ENCODE measurements around the gene NBPF4.
"Not testable (repeated sequence)": the region's sequence is repeated elsewhere in the genome, so short reads cannot be mapped to it uniquely, and the experiment has no call there.

NBPF4 gene

GRCh38 chr1:108229976-108230375 lies 13.9 kb downstream of the NBPF4 start:
- not testable (repeated sequence) for H3K27me3 ChIP-seq (ENCODE audit: insufficient read depth, low read length, poor library complexity); H3K36me3 ChIP-seq (ENCODE audit: control insufficient read depth, insufficient read depth, low read length); H3K4me2 ChIP-seq (ENCODE audit: low read length); H2AK5ac ChIP-seq (ENCODE audit: low read length); H3K18ac ChIP-seq (ENCODE audit: low read length); H3K4me1 ChIP-seq (ENCODE audit: control insufficient read depth, low read depth, low read length); H3K79me1 ChIP-seq (ENCODE audit: low read length); H3K4ac ChIP-seq (ENCODE audit: low read depth, low read length); H2BK15ac ChIP-seq (replicated peaks; ENCODE audit: low read depth); H3K79me2 ChIP-seq (ENCODE audit: control insufficient read depth, insufficient read depth, low read length); H3K23ac ChIP-seq (ENCODE audit: low read length); H2BK120ac ChIP-seq (ENCODE audit: low read depth, low read length); H3K9ac ChIP-seq (ENCODE audit: low read length); H4K8ac ChIP-seq (ENCODE audit: low read depth, low read length); H3K56ac ChIP-seq (ENCODE audit: low read length); DNase-seq; H3K27ac ChIP-seq (ENCODE audit: low read depth, low read length); H2BK5ac ChIP-seq (ENCODE audit: low read length); H4K5ac ChIP-seq (ENCODE audit: low read length); H3K4me3 ChIP-seq (ENCODE audit: low read length)
- WGBS (ENCODE audit: extremely low coverage, insufficient coverage, low lambda C conversion rate), result no CpG with 5 or more reads among the region's 3 CpGs

GRCh38 chr1:108227772-108228171 lies 16.1 kb downstream of the NBPF4 start:
- not testable (repeated sequence) for H2AK5ac ChIP-seq (ENCODE audit: low read length); H3K4me3 ChIP-seq (ENCODE audit: low read length); H3K56ac ChIP-seq (ENCODE audit: low read length); DNase-seq; H4K5ac ChIP-seq (ENCODE audit: low read length); H3K27ac ChIP-seq (ENCODE audit: low read depth, low read length); H3K23ac ChIP-seq (ENCODE audit: low read length); H3K79me2 ChIP-seq (ENCODE audit: control insufficient read depth, insufficient read depth, low read length); H3K27me3 ChIP-seq (ENCODE audit: insufficient read depth, low read length, poor library complexity); H2BK15ac ChIP-seq (replicated peaks; ENCODE audit: low read depth); H3K79me1 ChIP-seq (ENCODE audit: low read length); H3K18ac ChIP-seq (ENCODE audit: low read length); H3K36me3 ChIP-seq (ENCODE audit: control insufficient read depth, insufficient read depth, low read length); H2BK5ac ChIP-seq (ENCODE audit: low read length); H3K4me2 ChIP-seq (ENCODE audit: low read length); H2BK120ac ChIP-seq (ENCODE audit: low read depth, low read length); H3K9ac ChIP-seq (ENCODE audit: low read length); H3K4me1 ChIP-seq (ENCODE audit: control insufficient read depth, low read depth, low read length); H4K8ac ChIP-seq (ENCODE audit: low read depth, low read length); H3K4ac ChIP-seq (ENCODE audit: low read depth, low read length)
- WGBS (ENCODE audit: extremely low coverage, insufficient coverage, low lambda C conversion rate), result no CpG with 5 or more reads among the region's 7 CpGs

- not testable (repeated sequence) for H4K8ac ChIP-seq (ENCODE audit: low read depth, low read length); H3K56ac ChIP-seq (ENCODE audit: low read length)
- no CpG with 5 or more reads among the region's 4 CpGs for WGBS (ENCODE audit: extremely low coverage, insufficient coverage, low lambda C conversion rate)
These were observed 17.0 kb downstream of the NBPF4 start for GRCh38 chr1:108226855-108227254.

GRCh38 chr1:108223226-108223625 lies 20.6 kb downstream of the NBPF4 start:
- not testable (repeated sequence) for H4K5ac ChIP-seq (ENCODE audit: low read length); H3K9ac ChIP-seq (ENCODE audit: low read length); H3K4ac ChIP-seq (ENCODE audit: low read depth, low read length); H3K4me1 ChIP-seq (ENCODE audit: control insufficient read depth, low read depth, low read length); H2BK15ac ChIP-seq (replicated peaks; ENCODE audit: low read depth); H3K79me1 ChIP-seq (ENCODE audit: low read length); H3K27me3 ChIP-seq (ENCODE audit: insufficient read depth, low read length, poor library complexity); H3K18ac ChIP-seq (ENCODE audit: low read length); H4K8ac ChIP-seq (ENCODE audit: low read depth, low read length); H3K56ac ChIP-seq (ENCODE audit: low read length); H2AK5ac ChIP-seq (ENCODE audit: low read length); H3K23ac ChIP-seq (ENCODE audit: low read length); H3K79me2 ChIP-seq (ENCODE audit: control insufficient read depth, insufficient read depth, low read length); H3K36me3 ChIP-seq (ENCODE audit: control insufficient read depth, insufficient read depth, low read length); H3K4me2 ChIP-seq (ENCODE audit: low read length); H2BK5ac ChIP-seq (ENCODE audit: low read length); H3K27ac ChIP-seq (ENCODE audit: low read depth, low read length); DNase-seq; H3K4me3 ChIP-seq (ENCODE audit: low read length); H2BK120ac ChIP-seq (ENCODE audit: low read depth, low read length)
- no CpG with 5 or more reads among the region's 7 CpGs for WGBS (ENCODE audit: extremely low coverage, insufficient coverage, low lambda C conversion rate)

More at GRCh38 chr1:108226855-108227254, 17.0 kb downstream of the NBPF4 start:
- not testable (repeated sequence) for H3K79me1 ChIP-seq (ENCODE audit: low read length); H3K4me1 ChIP-seq (ENCODE audit: control insufficient read depth, low read depth, low read length); H3K27me3 ChIP-seq (ENCODE audit: insufficient read depth, low read length, poor library complexity); H3K4me2 ChIP-seq (ENCODE audit: low read length); H2BK5ac ChIP-seq (ENCODE audit: low read length); H3K18ac ChIP-seq (ENCODE audit: low read length); H2BK120ac ChIP-seq (ENCODE audit: low read depth, low read length); H3K9ac ChIP-seq (ENCODE audit: low read length); H3K36me3 ChIP-seq (ENCODE audit: control insufficient read depth, insufficient read depth, low read length); H3K23ac ChIP-seq (ENCODE audit: low read length); H4K5ac ChIP-seq (ENCODE audit: low read length); H2BK15ac ChIP-seq (replicated peaks; ENCODE audit: low read depth); DNase-seq; H3K79me2 ChIP-seq (ENCODE audit: control insufficient read depth, insufficient read depth, low read length); H3K4me3 ChIP-seq (ENCODE audit: low read length); H3K4ac ChIP-seq (ENCODE audit: low read depth, low read length); H2AK5ac ChIP-seq (ENCODE audit: low read length); H3K27ac ChIP-seq (ENCODE audit: low read depth, low read length)

GRCh38 chr1:108217515-108218174 lies 26.2 kb downstream of the NBPF4 start:
- not testable (repeated sequence) for H3K27ac ChIP-seq (ENCODE audit: low read depth, low read length); H3K23ac ChIP-seq (ENCODE audit: low read length); H2AK5ac ChIP-seq (ENCODE audit: low read length); H2BK120ac ChIP-seq (ENCODE audit: low read depth, low read length); H3K4me2 ChIP-seq (ENCODE audit: low read length); H3K18ac ChIP-seq (ENCODE audit: low read length); H3K79me1 ChIP-seq (ENCODE audit: low read length); H4K5ac ChIP-seq (ENCODE audit: low read length); H3K36me3 ChIP-seq (ENCODE audit: control insufficient read depth, insufficient read depth, low read length); DNase-seq; H3K56ac ChIP-seq (ENCODE audit: low read length); H2BK5ac ChIP-seq (ENCODE audit: low read length); H4K8ac ChIP-seq (ENCODE audit: low read depth, low read length); H2BK15ac ChIP-seq (replicated peaks; ENCODE audit: low read depth); H3K4me3 ChIP-seq (ENCODE audit: low read length); H3K27me3 ChIP-seq (ENCODE audit: insufficient read depth, low read length, poor library complexity); H3K4me1 ChIP-seq (ENCODE audit: control insufficient read depth, low read depth, low read length); H3K4ac ChIP-seq (ENCODE audit: low read depth, low read length); H3K9ac ChIP-seq (ENCODE audit: low read length); H3K79me2 ChIP-seq (ENCODE audit: control insufficient read depth, insufficient read depth, low read length)
- WGBS (ENCODE audit: extremely low coverage, insufficient coverage, low lambda C conversion rate), result no CpG with 5 or more reads among the region's 14 CpGs

- not testable (repeated sequence) for H3K23ac ChIP-seq (ENCODE audit: low read length); H4K5ac ChIP-seq (ENCODE audit: low read length); H4K8ac ChIP-seq (ENCODE audit: low read depth, low read length); H3K4me2 ChIP-seq (ENCODE audit: low read length); H3K4me3 ChIP-seq (ENCODE audit: low read length); H2BK120ac ChIP-seq (ENCODE audit: low read depth, low read length); H3K18ac ChIP-seq (ENCODE audit: low read length); H3K4ac ChIP-seq (ENCODE audit: low read depth, low read length); H3K36me3 ChIP-seq (ENCODE audit: control insufficient read depth, insufficient read depth, low read length); H3K4me1 ChIP-seq (ENCODE audit: control insufficient read depth, low read depth, low read length); H2BK15ac ChIP-seq (replicated peaks; ENCODE audit: low read depth); H3K27ac ChIP-seq (ENCODE audit: low read depth, low read length); H3K56ac ChIP-seq (ENCODE audit: low read length); H2AK5ac ChIP-seq (ENCODE audit: low read length); H3K27me3 ChIP-seq (ENCODE audit: insufficient read depth, low read length, poor library complexity); DNase-seq; H3K9ac ChIP-seq (ENCODE audit: low read length); H2BK5ac ChIP-seq (ENCODE audit: low read length); H3K79me2 ChIP-seq (ENCODE audit: control insufficient read depth, insufficient read depth, low read length); H3K79me1 ChIP-seq (ENCODE audit: low read length)
- WGBS (ENCODE audit: extremely low coverage, insufficient coverage, low lambda C conversion rate), result no CpG with 5 or more reads among the region's 2 CpGs
These were observed 26.9 kb downstream of the NBPF4 start for GRCh38 chr1:108217007-108217406.
